ENCODE measurements around the gene SERINC2. TPM values are rescaled to one million over a fixed set of nuclear protein-coding genes. Genes with fewer than 3 reads are reported as not detected.

SERINC2 gene
- total RNA-seq, 1 donor from 2014 or later: 23.2 TPM

- FAIRE-seq: no peak
Measured at GRCh38 chr1:31397360-31398095, 15.5 kb upstream of the SERINC2 start.

DNA sequence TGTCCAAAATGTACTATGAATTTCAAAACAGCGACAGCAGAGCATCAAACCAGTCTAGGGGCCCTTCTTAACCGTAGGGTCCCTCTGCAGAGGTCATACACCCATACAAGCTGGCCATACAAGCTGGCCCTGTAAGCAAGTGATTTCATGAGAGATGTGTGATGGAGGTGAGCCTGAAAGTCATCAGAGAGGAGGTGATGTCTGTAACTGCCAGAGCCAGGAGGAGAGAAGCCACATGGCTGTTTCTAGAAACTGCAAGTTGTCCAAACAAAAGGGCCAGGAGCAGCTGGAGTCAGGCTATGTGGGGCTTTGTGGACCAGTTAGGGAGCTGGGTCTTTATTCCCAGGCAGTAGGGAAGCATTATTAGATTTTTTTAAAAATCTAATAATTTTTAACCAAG lies 14.8 kb upstream of the SERINC2 start:
- DNase-seq (ENCODE audit: low read depth): no peak
- no peak overlapping the region for H3K4me3 ChIP-seq (ENCODE audit: low read depth, low read length)
- no peaks in the 10 kb centered on the region for H3K36me3 ChIP-seq (ENCODE audit: control insufficient read depth, insufficient read depth, low read length)
- TF ChIP-seq, protein P1, sequence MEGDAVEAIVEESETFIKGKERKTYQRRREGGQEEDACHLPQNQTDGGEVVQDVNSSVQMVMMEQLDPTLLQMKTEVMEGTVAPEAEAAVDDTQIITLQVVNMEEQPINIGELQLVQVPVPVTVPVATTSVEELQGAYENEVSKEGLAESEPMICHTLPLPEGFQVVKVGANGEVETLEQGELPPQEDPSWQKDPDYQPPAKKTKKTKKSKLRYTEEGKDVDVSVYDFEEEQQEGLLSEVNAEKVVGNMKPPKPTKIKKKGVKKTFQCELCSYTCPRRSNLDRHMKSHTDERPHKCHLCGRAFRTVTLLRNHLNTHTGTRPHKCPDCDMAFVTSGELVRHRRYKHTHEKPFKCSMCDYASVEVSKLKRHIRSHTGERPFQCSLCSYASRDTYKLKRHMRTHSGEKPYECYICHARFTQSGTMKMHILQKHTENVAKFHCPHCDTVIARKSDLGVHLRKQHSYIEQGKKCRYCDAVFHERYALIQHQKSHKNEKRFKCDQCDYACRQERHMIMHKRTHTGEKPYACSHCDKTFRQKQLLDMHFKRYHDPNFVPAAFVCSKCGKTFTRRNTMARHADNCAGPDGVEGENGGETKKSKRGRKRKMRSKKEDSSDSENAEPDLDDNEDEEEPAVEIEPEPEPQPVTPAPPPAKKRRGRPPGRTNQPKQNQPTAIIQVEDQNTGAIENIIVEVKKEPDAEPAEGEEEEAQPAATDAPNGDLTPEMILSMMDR (IDR thresholded peaks at IDR 0.05; ENCODE audit: insufficient read depth, low read length, severe bottlenecking): no peak
- H3K27me3 ChIP-seq (ENCODE audit: control insufficient read depth, insufficient read depth, low read length): no peaks in the 10 kb centered on the region
- no peak for FAIRE-seq

More at GRCh38 chr1:31397360-31398095, 15.5 kb upstream of the SERINC2 start:
- DNase-seq (ENCODE audit: low read depth): peak; percentile 62
- no peaks in the 10 kb centered on the region for H3K36me3 ChIP-seq (ENCODE audit: control insufficient read depth, insufficient read depth, low read length)
- no peak overlapping the region for H3K4me3 ChIP-seq (ENCODE audit: low read depth, low read length)
- TF ChIP-seq, protein P1 (IDR thresholded peaks at IDR 0.05; ENCODE audit: insufficient read depth, low read length, severe bottlenecking): no peak
- H3K27me3 ChIP-seq (ENCODE audit: control insufficient read depth, insufficient read depth, low read length): no peaks in the 10 kb centered on the region

- DNase-seq (ENCODE audit: low read depth) (no peak), FAIRE-seq (no peak)
- no peaks in the 10 kb centered on the region for H3K36me3 ChIP-seq (ENCODE audit: control insufficient read depth, insufficient read depth, low read length)
- no peak overlapping the region for H3K4me3 ChIP-seq (ENCODE audit: low read depth, low read length)
- H3K27me3 ChIP-seq (ENCODE audit: control insufficient read depth, insufficient read depth, low read length): no peaks in the 10 kb centered on the region
- TF ChIP-seq, protein P1 (IDR thresholded peaks at IDR 0.05; ENCODE audit: insufficient read depth, low read length, severe bottlenecking): no peak
Measured at GRCh38 chr1:31399976-31400375, 13.0 kb upstream of the SERINC2 start.

- no peaks in the 10 kb centered on the region for H3K36me3 ChIP-seq (ENCODE audit: control insufficient read depth, insufficient read depth, low read length)
- no peaks in the 10 kb centered on the region for H3K27me3 ChIP-seq (ENCODE audit: control insufficient read depth, insufficient read depth, low read length)
- peak; percentile 88 for DNase-seq (ENCODE audit: low read depth)
Measured at GRCh38 chr1:31400393-31400792, 12.6 kb upstream of the SERINC2 start.

DNA sequence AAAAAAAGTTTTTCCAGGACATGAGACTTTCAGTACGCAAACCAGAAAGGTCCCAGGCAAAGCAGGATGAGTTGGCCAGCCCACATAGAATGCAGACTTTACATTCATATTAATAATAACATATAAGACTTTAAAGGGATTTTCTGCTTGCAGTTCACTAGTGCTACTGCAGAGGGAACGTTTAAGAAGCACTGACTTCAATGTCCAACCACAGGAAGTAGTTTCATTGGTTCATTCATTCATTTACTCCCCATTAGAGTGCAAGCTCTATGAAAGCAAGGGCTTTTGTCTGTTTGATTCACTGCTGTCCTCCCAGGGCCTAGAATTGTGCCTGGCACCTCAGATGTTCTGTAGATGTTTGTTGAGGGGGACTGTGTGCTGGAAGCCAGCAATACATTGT lies 11.8 kb upstream of the SERINC2 start:
- H3K27me3 ChIP-seq (ENCODE audit: control insufficient read depth, insufficient read depth, low read length): no peaks in the 10 kb centered on the region
- no peaks in the 10 kb centered on the region for H3K36me3 ChIP-seq (ENCODE audit: control insufficient read depth, insufficient read depth, low read length)
- DNase-seq (ENCODE audit: low read depth): no peak
- no peak overlapping the region for H3K4me3 ChIP-seq (ENCODE audit: low read depth, low read length)
- TF ChIP-seq, protein P1 (IDR thresholded peaks at IDR 0.05; ENCODE audit: insufficient read depth, low read length, severe bottlenecking): peak; percentile 16
- FAIRE-seq: no peak

More at GRCh38 chr1:31400393-31400792, 12.6 kb upstream of the SERINC2 start:
- FAIRE-seq: no peak
- TF ChIP-seq, protein P1 (IDR thresholded peaks at IDR 0.05; ENCODE audit: insufficient read depth, low read length, severe bottlenecking): no peak
- no peak overlapping the region for H3K4me3 ChIP-seq (ENCODE audit: low read depth, low read length)

All from bronchial epithelial cell (primary cell).